Upper lobe of right lung (tissue), 1 donor: ENCODE results near the gene VPS25. TPM values are rescaled to one million over a fixed set of nuclear protein-coding genes. Genes with fewer than 3 reads are reported as not detected.

ENCODE experiments used
- ATAC-seq: fragments of 200-7000 bp; cut with Tn5 transposase; one replicate; pipeline ENCODE4 v1.9.1; 2020; ENCODE audit warnings: mild to moderate bottlenecking, moderate library complexity
- DNase-seq: peaks from one replicate; pipeline ENCODE4 v3.0.0-alpha.2; 2020
- H3K27ac ChIP-seq: fragments of 200-600 bp; one replicate; pipeline ENCODE4 v1.8.0; 2022
- H3K27me3 ChIP-seq: fragments of 200-600 bp; one replicate; pipeline ENCODE4 v1.8.0; 2022; ENCODE audit warnings: mild to moderate bottlenecking
- H3K36me3 ChIP-seq: fragments of 200-600 bp; one replicate; pipeline ENCODE4 v1.8.0; 2022
- H3K4me1 ChIP-seq: fragments of 200-600 bp; one replicate; pipeline ENCODE4 v1.8.0; 2022
- H3K4me3 ChIP-seq: fragments of 200-600 bp; one replicate; pipeline ENCODE4 v1.8.0; 2022; ENCODE audit warnings: mild to moderate bottlenecking
- H3K9me3 ChIP-seq: fragments of 200-600 bp; one replicate; pipeline ENCODE4 v1.8.0; 2022
- CTCF ChIP-seq: fragments of 200-600 bp; IDR thresholded peaks from one replicate; pipeline ENCODE4 v1.8.0; 2022; ENCODE audit warnings: antibody characterized with exemption
- intact Hi-C: fragments of 100-400 bp; cut with DNase I; formaldehyde crosslinking; loops from one replicate; pipeline ENCODE4 v1.11.0; 2022
- total RNA-seq: library from RNA; stranded (reverse); fragmentation: NEBNext Ultra II Directional; extraction: Animal tissue kit (Norgen Biotek cat#: 25700); gene quantifications from one replicate; pipeline ENCODE4 v1.2.1, GENCODE V29; 2021
- donor health status: DM: no; HTN: yes; CAD: no; lungs with severe emphysema.

VPS25 gene
- total RNA-seq, 1 donor from 2014 or later: 42.3 TPM

GRCh38 chr17:42781639-42782165 lies 8.5 kb downstream of the VPS25 start:
- Histone ChIP-seq H3K27ac (no peak overlapping the region), H3K36me3 (peaks cover 30% of the 10 kb centered on the region), H3K9me3 (no peaks in the 10 kb centered on the region), H3K27me3 (peaks cover 52% of the 10 kb centered on the region), H3K4me1 (peaks cover 4% of the 10 kb centered on the region), H3K4me3 (no peak overlapping the region)
- no peak for DNase-seq
- no peak for ATAC-seq
- no peak for TF ChIP-seq CTCF
- intact Hi-C loops: no loop called here

- Histone ChIP-seq H3K4me3 (no peak overlapping the region), H3K27ac (no peak overlapping the region), H3K9me3 (no peaks in the 10 kb centered on the region), H3K4me1 (peaks cover 4% of the 10 kb centered on the region), H3K27me3 (peaks cover 52% of the 10 kb centered on the region), H3K36me3 (peaks cover 23% of the 10 kb centered on the region)
- no peak for DNase-seq
- intact Hi-C loops: no loop called here
- no peak for TF ChIP-seq CTCF
- ATAC-seq: no peak
Observed at GRCh38 chr17:42782166-42783061, 9.2 kb downstream of the VPS25 start.

- intact Hi-C loops: no loop called here
- no peak for TF ChIP-seq CTCF
- peaks cover 4% of the 10 kb centered on the region for H3K4me1 ChIP-seq
- H3K27ac ChIP-seq: no peak overlapping the region
- no peaks in the 10 kb centered on the region for H3K9me3 ChIP-seq
- no peak for ATAC-seq
- no peak overlapping the region for H3K4me3 ChIP-seq
- peaks cover 60% of the 10 kb centered on the region for H3K27me3 ChIP-seq
- DNase-seq: no peak
- peaks cover 15% of the 10 kb centered on the region for H3K36me3 ChIP-seq
Observed at GRCh38 chr17:42783062-42783790, 10.0 kb downstream of the VPS25 start.

- DNase-seq: no peak
- H3K4me1 ChIP-seq: peaks cover 4% of the 10 kb centered on the region
- no peak overlapping the region for H3K4me3 ChIP-seq
- H3K9me3 ChIP-seq: no peaks in the 10 kb centered on the region
- TF ChIP-seq CTCF: no peak
- no peak overlapping the region for H3K27ac ChIP-seq
- H3K36me3 ChIP-seq: peaks cover 10% of the 10 kb centered on the region
- H3K27me3 ChIP-seq: peaks cover 61% of the 10 kb centered on the region
- no peak for ATAC-seq
- intact Hi-C loops: no loop called here
Observed at GRCh38 chr17:42783791-42784138, 10.5 kb downstream of the VPS25 start.

GRCh38 chr17:42784409-42784808 lies 11.2 kb downstream of the VPS25 start:
- no peak overlapping the region for H3K27ac ChIP-seq
- peaks cover 4% of the 10 kb centered on the region for H3K4me1 ChIP-seq
- intact Hi-C loops: no loop called here
- peaks cover 61% of the 10 kb centered on the region for H3K27me3 ChIP-seq
- peaks cover 3% of the 10 kb centered on the region for H3K36me3 ChIP-seq
- no peak for DNase-seq
- peak; percentile 28 for ATAC-seq
- H3K9me3 ChIP-seq: no peaks in the 10 kb centered on the region
- no peak for TF ChIP-seq CTCF
- H3K4me3 ChIP-seq: no peak overlapping the region
